MM.1S (cell line): ENCODE results near the gene NR1H3.

ENCODE experiments used
- DNase-seq: peaks from one replicate; pipeline ENCODE4 v3.0.0-alpha.2; 2015
- H2AFZ ChIP-seq: fragments of 300-600 bp; sonication (generic); 2 replicates; pipeline ENCODE4 v1.6.0; 2016; ENCODE audit warnings: antibody characterized with exemption, low read length
- H3F3A ChIP-seq: fragments of 300-600 bp; sonication (generic); 2 replicates; pipeline ENCODE4 v1.6.1; 2016; ENCODE audit warnings: mild to moderate bottlenecking, antibody characterized with exemption, low read length, moderate library complexity, mixed read lengths; ENCODE audit not compliant: insufficient read depth
- H3K27ac ChIP-seq: fragments of 300-600 bp; sonication (generic); 2 replicates; pipeline ENCODE4 v1.5.1; 2016; ENCODE audit warnings: mild to moderate bottlenecking, low read length
- H3K27me3 ChIP-seq: fragments of 300-600 bp; sonication (generic); replicated peaks from 2 replicates; pipeline ENCODE4 v1.6.0; 2016; ENCODE audit warnings: low read length; ENCODE audit not compliant: insufficient read depth
- H3K36me3 ChIP-seq: fragments of 300-600 bp; sonication (generic); replicated peaks from 2 replicates; pipeline ENCODE4 v1.6.1; 2016; ENCODE audit warnings: mild to moderate bottlenecking, low read length, mixed read lengths; ENCODE audit not compliant: insufficient read depth
- H3K4me1 ChIP-seq: fragments of 300-600 bp; sonication (generic); 2 replicates; pipeline ENCODE4 v1.6.1; 2016; ENCODE audit warnings: low read length, mixed read lengths
- H3K4me2 ChIP-seq: fragments of 300-600 bp; sonication (generic); 2 replicates; pipeline ENCODE4 v1.6.0; 2016; ENCODE audit warnings: low read depth, low read length
- H3K4me3 ChIP-seq: fragments of 300-600 bp; sonication (generic); 2 replicates; pipeline ENCODE4 v1.5.1; 2016; ENCODE audit warnings: low read length, mixed read lengths
- H3K79me2 ChIP-seq: fragments of 300-600 bp; sonication (generic); 2 replicates; pipeline ENCODE4 v1.6.1; 2016; ENCODE audit warnings: mixed run types, low read length, mixed read lengths
- H3K9ac ChIP-seq: fragments of 300-600 bp; sonication (generic); 2 replicates; pipeline ENCODE4 v1.6.1; 2016; ENCODE audit warnings: low read length, mixed read lengths
- H3K9me2 ChIP-seq: fragments of 300-600 bp; sonication (generic); replicated peaks from 2 replicates; pipeline ENCODE4 v1.6.1; 2016; ENCODE audit warnings: mild to moderate bottlenecking, low read length, mixed read lengths; ENCODE audit not compliant: insufficient read depth
- H3K9me3 ChIP-seq: fragments of 300-600 bp; sonication (generic); replicated peaks from 2 replicates; pipeline ENCODE4 v1.6.1; 2016; ENCODE audit warnings: mild to moderate bottlenecking, low read length, mixed read lengths; ENCODE audit not compliant: insufficient read depth
- H4K20me1 ChIP-seq: fragments of 300-600 bp; sonication (generic); 2 replicates; pipeline ENCODE4 v1.6.1; 2016; ENCODE audit warnings: mild to moderate bottlenecking, low read length, moderate library complexity, mixed read lengths; ENCODE audit not compliant: insufficient read depth
- EZH2 ChIP-seq: fragments of 300-600 bp; sonication (generic); optimal IDR thresholded peaks from 2 replicates; pipeline ENCODE3; 2017; ENCODE audit warnings: low read depth, mild to moderate bottlenecking, antibody characterized with exemption, low read length, mixed read lengths
- EZH2phosphoT487 ChIP-seq: fragments of 300-600 bp; sonication (generic); IDR thresholded peaks from 2 replicates; pipeline ENCODE4 v1.6.1; 2018; ENCODE audit warnings: antibody characterized with exemption, low read length
- TF ChIP-seq, protein P1 (sequence below): fragments of 300-600 bp; sonication (generic); IDR thresholded peaks from 2 replicates; pipeline ENCODE4 v1.5.1; 2016; ENCODE audit warnings: antibody characterized with exemption, low read length, mixed read lengths

Gene NR1H3

DNA sequence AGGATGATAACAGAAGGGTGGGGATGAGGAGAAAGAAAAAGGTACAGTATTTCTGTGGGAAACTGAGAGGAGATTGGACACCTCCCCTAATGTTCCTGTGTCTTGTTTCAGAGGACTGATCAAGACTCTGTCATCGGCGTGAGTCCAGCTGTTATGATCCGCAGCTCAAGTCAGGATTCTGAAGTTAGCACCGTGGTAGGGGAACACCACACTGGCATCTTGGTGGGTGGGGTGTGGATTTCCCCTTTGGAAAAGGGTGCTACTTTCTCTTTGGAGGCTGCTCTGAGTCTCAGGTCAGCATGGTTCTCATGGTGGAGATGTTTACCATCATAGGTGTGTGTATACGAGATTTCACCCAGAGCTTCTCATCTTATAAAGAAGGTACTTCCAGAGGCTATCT lies 37.6 kb downstream of the NR1H3 start:
- H3K36me3 ChIP-seq, result 0 out of 2 replicates have a peak, but pooled peaks cover 3% of the 10 kb centered on the region
- no peak for DNase-seq
- H3F3A ChIP-seq, result no peaks in the 10 kb centered on the region
- H3K27me3 ChIP-seq, result no peaks in the 10 kb centered on the region
- H3K79me2 ChIP-seq, result no peaks in the 10 kb centered on the region
- no peaks in the 10 kb centered on the region for H3K9me2 ChIP-seq
- no peak overlapping the region for H3K27ac ChIP-seq
- H4K20me1 ChIP-seq, result no peaks in the 10 kb centered on the region
- TF ChIP-seq, protein P1, sequence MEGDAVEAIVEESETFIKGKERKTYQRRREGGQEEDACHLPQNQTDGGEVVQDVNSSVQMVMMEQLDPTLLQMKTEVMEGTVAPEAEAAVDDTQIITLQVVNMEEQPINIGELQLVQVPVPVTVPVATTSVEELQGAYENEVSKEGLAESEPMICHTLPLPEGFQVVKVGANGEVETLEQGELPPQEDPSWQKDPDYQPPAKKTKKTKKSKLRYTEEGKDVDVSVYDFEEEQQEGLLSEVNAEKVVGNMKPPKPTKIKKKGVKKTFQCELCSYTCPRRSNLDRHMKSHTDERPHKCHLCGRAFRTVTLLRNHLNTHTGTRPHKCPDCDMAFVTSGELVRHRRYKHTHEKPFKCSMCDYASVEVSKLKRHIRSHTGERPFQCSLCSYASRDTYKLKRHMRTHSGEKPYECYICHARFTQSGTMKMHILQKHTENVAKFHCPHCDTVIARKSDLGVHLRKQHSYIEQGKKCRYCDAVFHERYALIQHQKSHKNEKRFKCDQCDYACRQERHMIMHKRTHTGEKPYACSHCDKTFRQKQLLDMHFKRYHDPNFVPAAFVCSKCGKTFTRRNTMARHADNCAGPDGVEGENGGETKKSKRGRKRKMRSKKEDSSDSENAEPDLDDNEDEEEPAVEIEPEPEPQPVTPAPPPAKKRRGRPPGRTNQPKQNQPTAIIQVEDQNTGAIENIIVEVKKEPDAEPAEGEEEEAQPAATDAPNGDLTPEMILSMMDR, result no peak
- H3K9me3 ChIP-seq, result no peaks in the 10 kb centered on the region
- no peak overlapping the region for H3K4me3 ChIP-seq
- H3K9ac ChIP-seq, result no peak overlapping the region
- H2AFZ ChIP-seq, result no peak overlapping the region
- H3K4me1 ChIP-seq, result no peaks in the 10 kb centered on the region
- H3K4me2 ChIP-seq, result no peak overlapping the region

- no peaks in the 10 kb centered on the region for H3K9me3 ChIP-seq
- no peaks in the 10 kb centered on the region for H3K4me1 ChIP-seq
- no peak for DNase-seq
- no peaks in the 10 kb centered on the region for H3K27me3 ChIP-seq
- no peaks in the 10 kb centered on the region for H3K79me2 ChIP-seq
- H3F3A ChIP-seq, result no peaks in the 10 kb centered on the region
- no peak overlapping the region for H3K27ac ChIP-seq
- no peak overlapping the region for H3K4me2 ChIP-seq
- H4K20me1 ChIP-seq, result no peaks in the 10 kb centered on the region
- no peaks in the 10 kb centered on the region for H3K9me2 ChIP-seq
- H3K9ac ChIP-seq, result no peak overlapping the region
- H3K36me3 ChIP-seq, result 0 out of 2 replicates have a peak, but pooled peaks cover 3% of the 10 kb centered on the region
- no peak overlapping the region for H3K4me3 ChIP-seq
- H2AFZ ChIP-seq, result no peak overlapping the region
- no peak for TF ChIP-seq EZH2phosphoT487
- TF ChIP-seq, protein P1, result no peak
- no peak for TF ChIP-seq EZH2
Observed at GRCh38 chr11:47296045-47296444, 38.2 kb downstream of the NR1H3 start.

DNA sequence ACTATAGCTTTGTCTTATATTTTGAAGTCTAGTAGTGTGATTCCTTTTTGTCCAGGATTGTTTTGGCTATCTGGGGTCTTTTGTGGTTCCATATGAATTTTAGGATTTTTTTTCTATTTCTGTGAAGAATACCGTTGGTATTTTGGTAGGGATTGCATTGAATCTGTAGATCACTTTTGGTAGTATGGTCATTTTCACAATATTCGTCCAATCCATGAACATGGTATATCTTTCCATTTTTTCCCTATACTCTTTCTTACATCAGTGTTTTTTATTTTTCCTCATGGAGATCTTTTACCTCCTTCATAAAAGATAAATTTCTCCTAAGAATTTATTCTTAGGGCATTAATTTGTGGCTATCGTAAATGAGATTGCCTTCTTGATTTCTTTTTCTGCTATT lies 41.3 kb downstream of the NR1H3 start:
- Histone ChIP-seq H3K27ac (no peak overlapping the region), H3K9me3 (no peaks in the 10 kb centered on the region), H3K4me1 (0 out of 2 replicates have a peak, but pooled peaks cover 4% of the 10 kb centered on the region), H3K27me3 (no peaks in the 10 kb centered on the region), H3K4me3 (no peak overlapping the region), H3K36me3 (peaks cover 3% of the 10 kb centered on the region; the same call in 1 of the 2 replicates), H3K4me2 (no peak overlapping the region), H4K20me1 (no peaks in the 10 kb centered on the region), H3K9me2 (no peaks in the 10 kb centered on the region), H3F3A (no peaks in the 10 kb centered on the region), H2AFZ (no peak overlapping the region), H3K79me2 (no peaks in the 10 kb centered on the region), H3K9ac (no peak overlapping the region)
- no peak for DNase-seq
- TF ChIP-seq EZH2, result no peak
- no peak for TF ChIP-seq EZH2phosphoT487
- TF ChIP-seq, protein P1, result no peak
